OCI-LY7 (cell line): ENCODE results near the gene KIAA1586. TPM values are rescaled to one million over a fixed set of nuclear protein-coding genes. Genes with fewer than 3 reads are reported as not detected.

Experiments used
- BruUV-seq: library from RNA; stranded (reverse); fragments of 400-500 nt; replicated peaks from 2 replicates; lab custom pipeline; 2021; lab: Mats Ljungman, UMichigan
- CTCF ChIA-PET: fragments of 300-600 bp; sonication (Branson Sonifier 250); formaldehyde crosslinking; loops from one replicate; lab custom pipeline; 2022; ENCODE audit warnings: antibody characterized with exemption; ENCODE audit not compliant: unreplicated experiment; lab: Charles Lee
- POLR2A ChIA-PET: fragments of 300-600 bp; sonication (Branson Sonifier 250); formaldehyde crosslinking; loops from one replicate; lab custom pipeline; 2022; ENCODE audit warnings: antibody characterized with exemption; lab: Charles Lee
- DNase-seq: peaks from one replicate; pipeline ENCODE4 v3.0.0-alpha.2; 2015; ENCODE audit warnings: low spot score
- H2AFZ ChIP-seq: fragments of 200-600 bp; sonication (generic), shearing (Covaris generic); 2 replicates; pipeline ENCODE4 v1.6.1; 2014; ENCODE audit warnings: mild to moderate bottlenecking, antibody characterized with exemption, low read length, moderate library complexity
- H3K27ac ChIP-seq: fragments of 200-600 bp; sonication (generic); 2 replicates; pipeline ENCODE4 v1.5.1; 2014; ENCODE audit warnings: mixed run types, low read depth, mild to moderate bottlenecking, moderate library complexity, low read length, inconsistent platforms; ENCODE audit not compliant: poor library complexity, severe bottlenecking
- H3K36me3 ChIP-seq: fragments of 200-600 bp; sonication (generic); 2 replicates; pipeline ENCODE4 v1.6.1; 2014; ENCODE audit warnings: mild to moderate bottlenecking, antibody characterized with exemption, low read length, moderate library complexity, mixed read lengths; ENCODE audit not compliant: insufficient read depth
- H3K4me1 ChIP-seq: fragments of 200-600 bp; sonication (generic); 2 replicates; pipeline ENCODE4 v1.5.1; 2014; ENCODE audit warnings: mild to moderate bottlenecking, low read length; ENCODE audit not compliant: insufficient read depth, poor library complexity, severe bottlenecking
- H3K4me2 ChIP-seq: fragments of 200-600 bp; sonication (generic); 2 replicates; pipeline ENCODE4 v1.6.1; 2014; ENCODE audit warnings: mild to moderate bottlenecking, low read length
- H3K4me3 ChIP-seq: fragments of 200-600 bp; sonication (generic); 2 replicates; pipeline ENCODE4 v1.5.1; 2014; ENCODE audit warnings: mild to moderate bottlenecking, low read depth, low read length; ENCODE audit not compliant: poor library complexity, severe bottlenecking
- H3K79me2 ChIP-seq: fragments of 200-600 bp; sonication (generic); 2 replicates; pipeline ENCODE4 v1.6.1; 2016; ENCODE audit warnings: low read depth, mild to moderate bottlenecking, low read length, moderate library complexity, mixed read lengths; ENCODE audit not compliant: insufficient read depth
- H3K9me2 ChIP-seq: fragments of 200-600 bp; sonication (generic); 2 replicates; pipeline ENCODE4 v1.6.1; 2016; ENCODE audit warnings: mild to moderate bottlenecking, low read length, mixed read lengths; ENCODE audit not compliant: insufficient read depth
- H3K9me3 ChIP-seq: fragments of 200-600 bp; sonication (generic); 2 replicates; pipeline ENCODE4 v1.6.1; 2014; ENCODE audit warnings: mild to moderate bottlenecking, mixed run types, low read length, mixed read lengths
- H4K20me1 ChIP-seq: fragments of 200-600 bp; sonication (generic); 2 replicates; pipeline ENCODE4 v1.6.1; 2014; ENCODE audit warnings: mild to moderate bottlenecking, antibody characterized with exemption, low read length, moderate library complexity, mixed read lengths; ENCODE audit not compliant: insufficient read depth
- EZH2phosphoT487 ChIP-seq: fragments of 200-600 bp; sonication (generic); IDR thresholded peaks from 2 replicates; pipeline ENCODE4 v1.6.1; 2018; ENCODE audit warnings: low read depth, borderline replicate concordance, mild to moderate bottlenecking, mixed run types, antibody characterized with exemption, low read length, moderate library complexity, mixed read lengths
- intact Hi-C: fragments of 100-400 bp; cut with micrococcal nuclease; formaldehyde crosslinking; loops from one replicate; pipeline ENCODE4 v1.10.0; 2022; ENCODE audit not compliant: unreplicated experiment
- small RNA-seq: library from RNA; depleted of rRNA; stranded (forward); fragments of <200 nt; gene quantifications from one replicate; pipeline ENCODE3, GENCODE V24; 2014
- total RNA-seq, 2 experiments: library from RNA; depleted of rRNA in 1 of 2; stranded (reverse); fragments of >200 nt in 1 of 2; shearing (Covaris generic) in 1 of 2; gene quantifications; 2 replicates each; pipeline ENCODE4 v1.2.3, GENCODE V29; 2014 to 2022
- TF ChIP-seq, protein P1 (sequence below): fragments of 200-600 bp; sonication (generic); conservative IDR thresholded peaks from 2 replicates; pipeline ENCODE4 v1.5.1; 2014; ENCODE audit warnings: mild to moderate bottlenecking, antibody characterized with exemption, low read length, moderate library complexity, mixed read lengths

The KIAA1586 gene
- total RNA-seq, 2 experiments from 2014 or later, result 14.4 to 25.7 TPM

DNA sequence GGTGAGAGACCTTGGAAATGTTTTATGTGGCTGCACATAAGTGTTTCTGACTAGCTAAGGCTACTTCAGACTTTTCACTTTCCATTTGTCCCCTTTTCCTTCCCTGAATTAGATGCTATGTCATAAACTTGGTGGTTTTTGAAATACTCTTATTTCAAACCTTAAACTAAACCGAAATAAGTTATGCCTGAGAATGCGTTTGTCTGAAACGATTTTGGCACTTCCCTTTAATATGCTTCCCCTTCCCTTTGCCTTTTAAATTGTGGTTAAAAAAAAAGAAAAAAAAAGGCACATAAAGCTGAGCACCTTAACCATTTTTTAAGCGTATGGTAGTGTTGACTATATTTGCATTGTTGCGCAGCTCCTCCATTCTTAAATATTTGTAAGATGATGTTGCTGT lies 57.8 kb downstream of the KIAA1586 start:
- BruUV-seq, result no TSS peak

More for the DNA sequence above, 57.8 kb downstream of the KIAA1586 start:
- DNase-seq, result no peak
- Histone ChIP-seq H3K9me2 (no peaks in the 10 kb centered on the region), H2AFZ (no peak overlapping the region), H3K4me2 (no peak overlapping the region), H3K27ac (no peak overlapping the region), H3K4me3 (no peak overlapping the region), H3K4me1 (peaks cover 16% of the 10 kb centered on the region), H3K36me3 (peaks cover 87% of the 10 kb centered on the region), H3K79me2 (peaks cover 71% of the 10 kb centered on the region; the same call in 1 of the 2 replicates), H3K9me3 (no peaks in the 10 kb centered on the region), H4K20me1 (peaks cover 35% of the 10 kb centered on the region)
- CTCF ChIA-PET, result no interaction called here
- POLR2A ChIA-PET, result interaction anchor here (1.2 to 2.6 kb wide), 2 partner anchors 10 kb away, joined by 3 to 13 read pairs; no protein-coding TSS in a partner anchor
- intact Hi-C loops, result loop anchor here (10.0 kb wide), 1 partner anchor 210 kb away; the partner anchor contains the start of gene PRIM2
- no peak for TF ChIP-seq EZH2phosphoT487
- TF ChIP-seq, protein P1, sequence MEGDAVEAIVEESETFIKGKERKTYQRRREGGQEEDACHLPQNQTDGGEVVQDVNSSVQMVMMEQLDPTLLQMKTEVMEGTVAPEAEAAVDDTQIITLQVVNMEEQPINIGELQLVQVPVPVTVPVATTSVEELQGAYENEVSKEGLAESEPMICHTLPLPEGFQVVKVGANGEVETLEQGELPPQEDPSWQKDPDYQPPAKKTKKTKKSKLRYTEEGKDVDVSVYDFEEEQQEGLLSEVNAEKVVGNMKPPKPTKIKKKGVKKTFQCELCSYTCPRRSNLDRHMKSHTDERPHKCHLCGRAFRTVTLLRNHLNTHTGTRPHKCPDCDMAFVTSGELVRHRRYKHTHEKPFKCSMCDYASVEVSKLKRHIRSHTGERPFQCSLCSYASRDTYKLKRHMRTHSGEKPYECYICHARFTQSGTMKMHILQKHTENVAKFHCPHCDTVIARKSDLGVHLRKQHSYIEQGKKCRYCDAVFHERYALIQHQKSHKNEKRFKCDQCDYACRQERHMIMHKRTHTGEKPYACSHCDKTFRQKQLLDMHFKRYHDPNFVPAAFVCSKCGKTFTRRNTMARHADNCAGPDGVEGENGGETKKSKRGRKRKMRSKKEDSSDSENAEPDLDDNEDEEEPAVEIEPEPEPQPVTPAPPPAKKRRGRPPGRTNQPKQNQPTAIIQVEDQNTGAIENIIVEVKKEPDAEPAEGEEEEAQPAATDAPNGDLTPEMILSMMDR, result no peak

Small RNAs within 50 kb of the gene (small RNA-seq; reads per million reads assigned to genes)
- gene FTH1P15, result not detected

Other genes starting within 250 kb of the KIAA1586 start
- gene BEND6, start 91.6 kb upstream of the KIAA1586 start, total RNA-seq (2014; rRNA removed; shearing (Covaris generic)), result 0.50 and 0.88 TPM in 2 replicates
- 1.5 and 2.9 TPM in 2 replicates for gene BEND6, start 91.6 kb upstream of the KIAA1586 start, total RNA-seq (2022)
- gene ZNF451, start 43.5 kb downstream of the KIAA1586 start, total RNA-seq (2014; rRNA removed; shearing (Covaris generic)), result 35.1 and 50.0 TPM in 2 replicates
- gene ZNF451, start 43.5 kb downstream of the KIAA1586 start, total RNA-seq (2022), result 66.7 and 76.3 TPM in 2 replicates
- 6.8 and 7.7 TPM in 2 replicates for gene BAG2, start 125.6 kb downstream of the KIAA1586 start, total RNA-seq (2014; rRNA removed; shearing (Covaris generic))
- 8.0 and 8.7 TPM in 2 replicates for gene BAG2, start 125.6 kb downstream of the KIAA1586 start, total RNA-seq (2022)
- gene RAB23, start 175.6 kb downstream of the KIAA1586 start, total RNA-seq (2014; rRNA removed; shearing (Covaris generic)), result 3.5 and 4.9 TPM in 2 replicates
- 2.9 and 4.1 TPM in 2 replicates for gene RAB23, start 175.6 kb downstream of the KIAA1586 start, total RNA-seq (2022)